Keratinocyte (primary cell): ENCODE data around the gene ZDHHC9.

ENCODE experiments used
- CTCF ChIP-seq, 3 experiments: IDR thresholded peaks in 1 of 3; conservative IDR thresholded peaks in 1 of 3; optimal IDR thresholded peaks in 1 of 3; 2 replicates in 2 of 3; 3 replicates in 1 of 3; pipeline versions ENCODE3 to v1.5.1; 2011; ENCODE audit warnings: low read length in 3 of 3, mild to moderate bottlenecking in 3 of 3, moderate library complexity in 2 of 3, control low read depth in 1 of 3, inconsistent platforms in 1 of 3; ENCODE audit not compliant: insufficient read depth in 2 of 3; ENCODE audit errors: extremely low read depth in 1 of 3
- EZH2 ChIP-seq: IDR thresholded peaks from one replicate; pipeline ENCODE4 v1.6.1; 2012; ENCODE audit warnings: inconsistent platforms, mild to moderate bottlenecking, low read length, moderate library complexity

- no peak for TF ChIP-seq CTCF (optimal IDR thresholded peaks at IDR 0.05 in 1 of 3, IDR thresholded peaks at IDR 0.05 in 1 of 3, conservative IDR thresholded peaks at IDR 0.05 in 1 of 3; ENCODE audit: extremely low read depth in 1 of 3, insufficient read depth in 2 of 3, low read length in 3 of 3)
- TF ChIP-seq EZH2: no peak
Observed at GRCh38 chrX:129840344-129840743, 3.3 kb downstream of the ZDHHC9 start.
